Raji (cell line): ENCODE measurements around the gene KIR2DL4.
"Not testable (repeated sequence)": the region's sequence is repeated elsewhere in the genome, so short reads cannot be mapped to it uniquely, and the experiment has no call there.

Experiments used
- POLR2A ChIP-seq: IDR thresholded peaks from 2 replicates; pipeline ENCODE4 v1.6.1; 2011; ENCODE audit warnings: low read depth, low read length, control low read depth; ENCODE audit not compliant: insufficient read depth

Gene KIR2DL4

GRCh38 chr19:54803410-54803809, at the start of gene KIR2DL4:
Gene KIR2DL4, plus strand, starts transcription at chr19:54803610. Its CDS starts 42 bp downstream, at chr19:54803652.
- no peak for TF ChIP-seq POLR2A

DNA sequence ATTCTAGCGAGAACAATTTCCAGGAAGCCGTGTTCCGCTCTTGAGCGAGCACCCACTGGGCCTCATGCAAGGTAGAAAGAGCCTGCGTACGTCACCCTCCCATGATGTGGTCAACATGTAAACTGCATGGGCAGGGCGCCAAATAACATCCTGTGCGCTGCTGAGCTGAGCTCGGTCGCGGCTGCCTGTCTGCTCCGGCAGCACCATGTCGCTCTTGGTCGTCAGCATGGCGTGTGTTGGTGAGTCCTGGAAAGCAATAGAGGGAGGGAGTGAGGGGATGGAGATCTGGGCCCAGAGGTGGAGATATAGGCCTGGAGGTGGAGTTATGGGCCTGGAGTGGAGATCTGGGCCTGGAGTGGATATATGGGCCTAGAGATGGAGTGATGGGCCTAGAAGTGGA, 33.8 kb upstream of the KIR2DL4 start, which contains the start of gene KIR2DL1:
TSS of gene KIR2DL1 (plus strand) at position 148 of the 400 bp plus-strand sequence. CDS start at position 206, 58 bp downstream.
- not testable (repeated sequence) for TF ChIP-seq POLR2A

DNA sequence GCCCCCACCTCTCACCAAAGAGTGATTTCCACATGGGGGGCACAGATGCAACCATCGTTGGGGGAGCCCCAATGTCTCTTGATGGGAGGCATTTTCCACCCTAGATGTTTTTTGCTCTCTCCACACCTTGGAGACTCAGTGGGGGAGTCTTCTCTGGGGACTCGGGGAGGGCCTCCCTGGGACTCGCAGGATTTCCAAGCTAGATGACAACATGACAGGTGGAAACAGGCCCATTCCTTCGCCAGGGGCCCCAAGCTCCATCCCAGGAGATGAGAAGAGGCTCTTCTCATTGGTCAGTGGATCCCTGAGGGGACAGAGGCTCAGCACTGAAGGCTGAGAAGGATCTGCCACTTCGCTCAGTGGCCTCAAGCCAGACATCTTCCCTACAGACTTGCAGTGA, 12.7 kb upstream of the KIR2DL4 start:
- no peak for TF ChIP-seq POLR2A

DNA sequence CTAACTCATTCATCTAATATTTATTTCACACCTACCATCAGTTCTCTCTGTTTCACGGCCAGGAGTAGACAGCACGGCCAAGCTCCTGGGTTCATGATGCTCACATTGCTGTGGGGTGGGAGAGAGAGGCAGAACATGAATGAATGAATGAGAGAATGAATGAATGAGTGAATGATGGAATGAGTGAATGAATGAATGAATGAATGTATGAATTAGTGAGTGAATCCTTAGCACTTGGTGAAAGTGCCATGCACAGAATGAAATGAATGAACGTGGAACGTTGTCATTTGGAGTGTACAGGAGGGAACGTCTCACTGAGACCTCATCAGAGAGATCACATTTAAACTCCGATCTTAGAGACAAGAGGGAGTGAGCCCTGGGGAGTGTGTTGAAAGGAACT, 11.9 kb upstream of the KIR2DL4 start:
- no peak for TF ChIP-seq POLR2A

DNA sequence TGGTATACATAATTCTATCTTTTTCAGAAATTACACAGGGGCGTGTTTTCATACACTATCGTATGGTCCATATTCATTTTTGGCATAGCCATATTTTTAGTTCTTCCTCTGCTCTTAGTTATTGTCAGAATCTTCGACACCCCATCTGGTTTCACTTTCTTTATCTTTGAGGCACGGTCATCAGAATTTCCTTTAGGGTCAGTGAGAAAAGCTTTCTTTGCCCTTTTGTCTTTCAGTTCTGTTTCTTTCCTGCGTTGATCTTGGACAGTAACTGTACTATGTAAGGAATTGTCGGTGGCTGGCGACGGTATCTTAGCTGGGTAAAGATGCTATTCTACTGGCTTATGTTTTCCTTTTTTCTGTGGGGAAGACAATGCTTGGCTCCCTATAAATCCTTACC, 10.6 kb upstream of the KIR2DL4 start:
- no peak for TF ChIP-seq POLR2A

GRCh38 chr19:54795758-54796157, 7.7 kb upstream of the KIR2DL4 start:
- no peak for TF ChIP-seq POLR2A

DNA sequence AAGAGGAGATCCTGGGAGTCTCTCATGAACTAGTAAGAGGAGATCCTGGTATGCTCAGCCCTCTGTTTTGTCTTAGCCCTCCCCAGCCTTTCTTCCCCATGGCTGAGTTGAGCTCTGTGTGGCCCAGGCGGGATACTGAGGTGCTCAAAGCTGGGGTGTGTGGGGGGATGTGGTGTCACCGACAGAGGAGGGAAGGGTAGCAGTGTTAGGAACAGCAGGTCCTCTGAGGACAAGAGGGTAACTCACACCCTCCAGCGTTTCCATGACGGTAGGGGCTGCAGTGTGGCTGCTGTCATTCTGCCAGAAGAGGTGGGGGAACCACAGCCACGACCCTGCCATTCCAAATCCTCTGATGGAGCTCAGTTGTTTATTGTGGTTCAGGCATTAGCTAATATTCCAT, 691 bp downstream of the KIR2DL4 start:
- TF ChIP-seq POLR2A = no peak

DNA sequence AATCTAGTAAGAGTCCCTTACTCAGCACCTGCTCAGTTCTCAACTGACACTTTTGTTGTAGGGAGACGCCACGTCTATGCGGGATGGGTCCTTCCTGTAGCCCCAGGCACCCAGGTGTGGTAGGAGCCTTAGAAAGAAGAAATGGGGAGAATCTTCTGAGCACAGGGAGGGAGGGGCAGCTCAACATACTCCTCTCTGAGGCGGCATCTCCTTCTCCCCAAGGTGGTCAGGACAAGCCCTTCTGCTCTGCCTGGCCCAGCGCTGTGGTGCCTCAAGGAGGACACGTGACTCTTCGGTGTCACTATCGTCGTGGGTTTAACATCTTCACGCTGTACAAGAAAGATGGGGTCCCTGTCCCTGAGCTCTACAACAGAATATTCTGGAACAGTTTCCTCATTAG, 1.2 kb downstream of the KIR2DL4 start:
- TF ChIP-seq POLR2A = no peak

- no peak for TF ChIP-seq POLR2A
Measured at GRCh38 chr19:54805665-54806515, 2.5 kb downstream of the KIR2DL4 start.

DNA sequence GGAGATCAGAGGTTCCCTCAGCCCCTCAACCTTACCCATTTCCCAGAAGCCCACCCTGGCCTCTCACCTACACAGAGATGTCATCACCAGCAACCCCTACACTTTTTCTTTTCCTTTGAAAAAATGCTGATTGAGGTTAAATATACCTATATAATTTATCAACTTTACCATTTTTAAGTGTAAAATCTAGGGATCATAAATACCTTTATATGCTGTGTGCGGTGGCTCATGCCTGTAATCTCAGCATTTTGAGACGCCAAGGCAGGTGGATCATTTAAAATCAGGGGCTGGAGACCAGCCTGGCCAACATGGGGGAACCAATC, 3.1 kb downstream of the KIR2DL4 start:
- no peak for TF ChIP-seq POLR2A

DNA sequence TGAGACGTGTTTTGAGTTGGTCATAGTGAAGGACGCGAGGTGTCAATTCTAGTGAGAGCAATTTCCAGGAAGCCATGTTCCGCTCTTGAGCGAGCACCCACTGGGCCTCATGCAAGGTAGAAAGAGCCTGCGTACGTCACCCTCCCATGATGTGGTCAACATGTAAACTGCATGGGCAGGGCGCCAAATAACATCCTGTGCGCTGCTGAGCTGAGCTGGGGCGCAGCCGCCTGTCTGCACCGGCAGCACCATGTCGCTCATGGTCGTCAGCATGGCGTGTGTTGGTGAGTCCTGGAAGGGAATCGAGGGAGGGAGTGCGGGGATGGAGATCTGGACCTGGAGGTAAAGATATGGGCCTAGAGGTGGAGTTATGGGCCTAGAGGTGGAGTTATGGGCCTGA, 12.8 kb downstream of the KIR2DL4 start, which contains the start of gene KIR3DL1:
TSS of gene KIR3DL1 (plus strand) at position 218 of the 400 bp plus-strand sequence.
- not testable (repeated sequence) for TF ChIP-seq POLR2A

DNA sequence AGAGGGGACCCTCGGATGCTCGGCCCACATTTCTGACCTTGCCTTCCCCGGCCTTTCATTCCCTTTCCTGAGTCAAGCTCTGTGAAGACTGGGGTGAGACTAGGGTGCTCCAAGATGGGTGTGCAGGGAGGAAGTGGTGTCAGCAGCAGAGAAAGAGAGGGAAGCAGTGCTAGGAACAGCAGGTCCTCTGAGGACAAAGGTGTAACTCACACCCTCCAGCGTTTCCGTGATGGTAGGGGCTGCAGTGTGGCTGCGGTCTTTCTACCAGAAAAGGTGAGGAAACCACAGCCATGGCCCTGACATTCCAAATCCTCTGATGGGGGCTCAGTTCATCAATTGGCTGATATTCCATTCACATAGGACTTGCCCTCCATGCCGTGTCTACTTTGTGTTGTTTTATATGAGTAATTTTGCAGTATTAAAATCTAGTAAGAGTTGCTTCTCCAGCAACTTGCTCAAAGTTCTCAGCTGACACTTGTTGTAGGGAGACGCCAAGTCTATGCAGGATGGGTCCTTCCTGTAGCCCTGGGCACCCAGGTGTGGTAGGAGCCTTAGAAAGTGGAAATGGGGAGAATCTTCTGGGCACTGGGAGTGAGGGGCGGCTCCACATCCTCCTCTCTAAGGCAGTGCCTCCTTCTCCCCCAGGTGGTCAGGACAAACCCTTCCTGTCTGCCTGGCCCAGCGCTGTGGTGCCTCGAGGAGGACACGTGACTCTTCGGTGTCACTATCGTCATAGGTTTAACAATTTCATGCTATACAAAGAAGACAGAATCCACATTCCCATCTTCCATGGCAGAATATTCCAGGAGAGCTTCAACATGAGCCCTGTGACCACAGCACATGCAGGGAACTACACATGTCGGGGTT, 14.5 kb downstream of the KIR2DL4 start:
- TF ChIP-seq POLR2A = no peak

- TF ChIP-seq POLR2A = not testable (repeated sequence)
Measured at GRCh38 chr19:54832496-54832895, 29.1 kb downstream of the KIR2DL4 start, which contains the start of gene KIR2DS4. Gene KIR2DS4, plus strand, starts transcription at chr19:54832676.

GRCh38 chr19:54850061-54850640, 46.7 kb downstream of the KIR2DL4 start, which contains the start of gene KIR3DL2:
Gene KIR3DL2, plus strand, starts transcription at chr19:54850443. Its CDS starts 33 bp downstream, at chr19:54850476.
- not testable (repeated sequence) for TF ChIP-seq POLR2A

DNA sequence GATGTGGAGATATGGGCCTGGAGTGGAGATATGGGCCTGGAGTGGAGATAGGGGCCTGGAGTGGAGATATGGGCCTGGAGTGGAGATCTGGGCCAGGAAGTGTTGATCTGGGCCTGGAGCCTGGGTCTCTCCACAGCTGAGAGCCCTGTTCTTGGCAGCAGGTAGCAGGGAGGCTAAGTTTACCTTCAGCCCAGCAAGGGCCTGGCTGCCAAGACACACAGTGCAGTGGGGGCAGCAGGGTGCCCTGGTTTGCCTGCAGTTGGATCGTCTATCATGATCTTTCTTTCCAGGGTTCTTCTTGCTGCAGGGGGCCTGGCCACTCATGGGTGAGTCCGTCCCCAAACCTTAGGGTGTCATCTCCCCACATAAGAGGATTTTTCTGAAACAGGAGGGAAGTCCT, 47.5 kb downstream of the KIR2DL4 start:
- TF ChIP-seq POLR2A = no peak
